HL-60/S4 treated with retinoic acid at 250 ng/mL for 4 days and 3 days (cell line): ENCODE data around the gene GALP.
"Not testable (repeated sequence)": the region's sequence is repeated elsewhere in the genome, so short reads cannot be mapped to it uniquely, and the experiment has no call there.

Experiments used
- in situ Hi-C: fragments of 300-500 bp; cut with MboI; formaldehyde crosslinking; loops from 2 replicates; pipeline ENCODE4 v1.7.0; 2022; ENCODE audit warnings: low sequenced_read_pairs

GALP gene

GRCh38 chr19:56177564-56178243, 1.9 kb downstream of the GALP start:
- in situ Hi-C loops = loop anchor here (10.0 kb wide), 1 partner anchor 103 kb away; no protein-coding TSS in a partner anchor

DNA sequence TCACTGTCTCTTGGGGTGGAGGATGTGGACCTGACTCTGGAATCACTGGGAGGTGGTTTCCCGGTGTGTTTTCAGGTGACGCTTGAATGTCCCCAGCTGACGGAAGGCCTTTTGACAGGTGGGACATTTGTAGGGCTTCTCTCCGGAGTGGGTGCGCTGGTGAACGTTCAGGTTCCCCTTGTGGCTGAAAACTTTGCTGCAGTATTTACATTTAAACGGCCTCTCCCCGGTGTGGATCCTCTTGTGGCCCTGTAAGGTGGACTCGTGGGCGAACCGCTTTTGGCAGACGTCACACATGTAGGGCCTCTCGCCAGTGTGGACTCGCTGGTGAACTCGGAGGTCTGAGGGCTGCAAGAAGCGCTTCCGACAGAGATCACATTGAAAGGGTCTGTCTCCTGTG, 14.0 kb downstream of the GALP start:
- in situ Hi-C loops = no loop called here

DNA sequence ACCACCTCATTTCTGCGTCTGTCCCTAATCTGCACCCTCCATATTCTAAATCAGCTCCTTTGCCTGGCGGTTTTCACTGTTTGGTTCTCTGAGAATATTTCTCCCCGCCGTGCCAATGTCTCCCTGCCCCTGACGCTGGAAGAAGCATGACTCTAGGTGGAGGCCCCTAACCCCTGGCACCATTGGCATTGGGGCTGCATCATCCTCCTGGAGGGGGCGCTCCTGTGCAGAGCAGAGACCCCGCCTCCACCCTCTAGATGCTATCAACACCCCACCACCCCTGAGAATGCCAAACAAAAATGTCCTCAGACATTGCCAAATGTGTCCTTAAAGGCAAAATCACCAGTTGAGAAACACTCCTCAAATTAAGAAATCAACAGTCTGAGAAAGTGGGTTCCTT, 15.3 kb downstream of the GALP start:
- in situ Hi-C loops = no loop called here

- in situ Hi-C loops = no loop called here
Measured at GRCh38 chr19:56191711-56192110, 15.9 kb downstream of the GALP start.

DNA sequence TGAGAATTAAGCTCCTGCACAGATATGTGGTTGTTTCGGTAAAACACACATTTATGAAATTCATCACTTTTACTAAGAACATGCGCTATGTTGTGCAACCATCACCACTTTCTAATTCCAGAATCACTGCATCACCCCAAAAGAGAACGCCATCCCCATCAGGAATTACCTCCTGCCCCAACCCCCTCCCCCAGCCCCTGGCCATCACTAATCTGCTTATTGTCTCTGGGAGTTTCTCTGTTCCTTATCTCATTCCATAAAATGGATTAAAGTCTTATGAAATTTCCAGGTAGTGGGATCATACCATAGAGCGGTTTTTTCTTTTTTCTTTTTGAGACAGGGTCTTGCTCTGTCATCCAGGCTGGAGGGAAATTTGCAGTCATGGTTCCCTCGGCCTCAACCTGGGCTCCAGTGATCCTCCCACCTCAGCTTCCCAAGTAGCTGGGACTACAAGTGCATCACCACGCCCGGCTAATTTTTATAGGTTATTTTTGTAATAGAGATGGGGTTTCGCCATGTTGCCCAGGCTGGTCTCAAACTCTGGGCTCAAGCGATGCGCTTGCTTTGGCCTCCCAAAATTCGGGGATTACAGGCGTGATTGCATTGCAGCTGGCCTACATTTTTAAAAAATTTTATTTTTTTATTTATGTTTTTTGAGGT, 18.3 kb downstream of the GALP start:
- in situ Hi-C loops = no loop called here

GRCh38 chr19:56197646-56198045, 21.8 kb downstream of the GALP start, which contains the start of gene ZSCAN5B:
Gene ZSCAN5B, minus strand, starts transcription at chr19:56197783. Its CDS starts 4,731 bp downstream, at chr19:56193052.
- in situ Hi-C loops = not testable (repeated sequence)

GRCh38 chr19:56199687-56200086, 23.9 kb downstream of the GALP start:
- in situ Hi-C loops = no loop called here

DNA sequence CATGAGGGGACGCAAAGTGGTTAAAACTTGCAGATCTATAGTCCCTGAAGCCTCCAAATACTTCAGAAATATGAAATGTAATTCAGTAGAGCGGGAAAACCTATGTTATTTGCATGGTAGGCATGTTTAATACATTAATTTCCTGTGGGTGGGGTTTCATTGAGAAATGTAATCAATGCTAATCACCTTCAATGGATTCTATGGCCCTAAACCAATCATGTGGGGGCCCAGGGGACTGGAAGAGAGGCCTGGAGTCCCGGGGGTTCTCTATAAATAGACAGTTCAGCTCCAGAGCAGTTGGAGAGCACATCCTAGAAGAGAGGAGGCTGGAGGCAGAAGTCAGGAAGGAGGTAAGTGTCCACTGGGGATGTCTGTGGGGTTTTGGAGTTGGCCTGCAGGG, 26.2 kb downstream of the GALP start, which contains the start of gene ZSCAN5C:
ZSCAN5C (plus strand) TSS at position 301 of the 400 bp plus-strand sequence. CDS start 3,641 bp downstream, outside the sequence.
- in situ Hi-C loops = no loop called here

GRCh38 chr19:56207581-56207980, 31.8 kb downstream of the GALP start:
- in situ Hi-C loops = not testable (repeated sequence)

- in situ Hi-C loops = no loop called here
Measured at GRCh38 chr19:56209091-56209490, 33.3 kb downstream of the GALP start.

- in situ Hi-C loops = not testable (repeated sequence)
Measured at GRCh38 chr19:56210036-56210435, 34.2 kb downstream of the GALP start.

- in situ Hi-C loops = no loop called here
Measured at GRCh38 chr19:56211718-56212117, 35.9 kb downstream of the GALP start.

DNA sequence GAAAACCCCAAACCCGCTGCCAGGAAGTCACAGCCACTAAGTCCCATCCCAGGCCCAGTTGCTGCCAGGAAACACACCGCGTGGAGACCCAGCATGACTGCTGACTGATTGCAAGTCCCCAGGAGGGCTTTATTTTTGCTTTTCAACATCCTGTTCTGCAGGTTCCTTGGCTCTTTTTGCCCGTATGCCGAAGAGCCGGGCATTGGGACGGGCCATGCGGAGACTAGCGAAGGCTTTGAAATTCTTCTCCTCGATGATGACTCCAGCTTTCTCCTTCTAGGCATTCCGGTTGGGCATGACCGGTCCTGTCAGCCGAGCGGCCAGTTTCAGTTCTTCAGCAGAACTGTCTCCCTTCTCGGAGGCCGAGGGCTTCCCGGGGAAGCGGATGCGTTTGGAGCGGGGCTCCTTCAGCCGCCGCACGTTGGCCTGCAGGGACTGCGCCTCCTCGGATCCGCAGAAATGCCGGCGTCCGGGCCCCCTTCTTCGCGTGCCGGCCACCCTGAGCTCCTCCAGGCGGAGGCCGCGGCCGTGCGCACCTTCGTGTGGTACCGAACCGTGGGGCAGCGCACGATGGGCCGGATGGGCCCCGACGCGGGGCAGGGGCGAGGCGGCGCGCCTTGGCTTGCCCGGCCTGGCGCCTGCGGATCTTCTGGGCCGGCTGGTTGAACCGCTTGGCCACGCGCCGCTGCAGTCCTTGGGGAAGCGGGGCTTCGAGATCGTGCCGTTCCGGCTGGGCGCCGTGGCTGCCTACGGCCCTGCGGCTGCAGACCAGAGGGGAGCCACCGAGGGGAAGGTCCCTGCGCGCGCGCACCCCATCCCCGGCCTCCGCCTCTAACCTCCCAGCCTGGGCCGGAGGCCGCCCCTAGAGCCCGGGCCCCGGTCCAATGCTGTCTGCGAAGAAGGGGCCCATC, 41.5 kb downstream of the GALP start:
- in situ Hi-C loops = no loop called here

- in situ Hi-C loops = no loop called here
Measured at GRCh38 chr19:56218961-56219360, 43.2 kb downstream of the GALP start.

DNA sequence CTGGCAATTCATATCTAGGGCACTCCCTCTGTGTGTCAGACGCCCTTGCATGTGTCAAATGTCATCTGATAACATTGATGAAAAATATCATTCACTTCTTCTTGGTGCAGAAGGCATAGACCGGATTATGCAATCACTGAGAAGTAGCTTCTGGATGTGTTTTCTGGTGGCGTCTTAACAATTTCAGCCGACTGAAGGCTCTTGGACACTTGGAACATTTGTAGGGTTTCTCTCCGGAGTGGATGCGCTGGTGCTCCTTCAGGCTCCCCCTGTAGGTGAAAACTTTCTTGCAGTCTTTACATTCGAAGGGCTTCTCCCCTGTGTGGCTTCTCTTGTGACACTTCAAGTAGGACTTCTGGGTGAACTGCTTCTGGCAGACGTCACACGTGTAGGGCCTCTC, 45.6 kb downstream of the GALP start:
- in situ Hi-C loops = not testable (repeated sequence)

- in situ Hi-C loops = no loop called here
Measured at GRCh38 chr19:56221851-56222250, 46.0 kb downstream of the GALP start.

DNA sequence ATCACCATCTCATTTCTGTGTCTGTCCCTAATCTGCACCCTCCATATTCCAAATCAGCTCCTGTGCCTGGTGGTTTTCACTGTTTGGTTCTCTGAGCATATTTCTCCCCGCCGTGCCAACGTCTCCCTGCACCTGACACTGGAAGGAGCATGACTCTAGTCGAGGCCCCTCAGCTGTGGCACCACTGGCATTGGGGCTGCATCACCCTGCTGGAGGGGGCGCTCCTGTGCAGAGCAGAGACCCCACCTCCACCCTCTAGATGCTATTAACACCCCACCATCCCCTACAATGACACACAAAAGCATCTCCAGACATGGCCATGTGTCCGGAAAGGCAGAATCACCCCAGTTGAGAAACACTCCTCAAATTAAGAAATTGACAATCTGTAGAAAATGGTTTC, 47.1 kb downstream of the GALP start:
- in situ Hi-C loops = no loop called here

- in situ Hi-C loops = no loop called here
Measured at GRCh38 chr19:56223481-56223880, 47.7 kb downstream of the GALP start.
